Hepatocyte (in vitro differentiated cells): ENCODE results near the gene MBP. TPM values are rescaled to one million over a fixed set of nuclear protein-coding genes. Genes with fewer than 3 reads are reported as not detected.
A peak's percentile ranks its signal among the peaks of the same experiment; 100 is the strongest.

Experiments
- DNase-seq: peaks from one replicate; pipeline ENCODE4 v3.0.0-alpha.2; 2016; ENCODE audit warnings: low spot score
- H2AFZ ChIP-seq: fragments of 200-600 bp; sonication (generic); 2 replicates; pipeline ENCODE4 v1.6.0; 2016; ENCODE audit warnings: antibody characterized with exemption, mild to moderate bottlenecking
- H3K27ac ChIP-seq: fragments of 200-600 bp; sonication (generic); 2 replicates; pipeline ENCODE4 v1.5.1; 2016; ENCODE audit warnings: mild to moderate bottlenecking
- H3K27me3 ChIP-seq: fragments of 200-600 bp; sonication (generic); 2 replicates; pipeline ENCODE4 v1.6.1; 2016
- H3K36me3 ChIP-seq: fragments of 200-600 bp; sonication (generic); replicated peaks from 2 replicates; pipeline ENCODE4 v1.5.1; 2016; ENCODE audit warnings: low read depth; ENCODE audit not compliant: insufficient read depth
- H3K4me1 ChIP-seq: fragments of 200-600 bp; sonication (generic); 2 replicates; pipeline ENCODE4 v1.5.1; 2016; ENCODE audit warnings: mild to moderate bottlenecking, moderate library complexity; ENCODE audit not compliant: insufficient read depth
- H3K4me2 ChIP-seq: fragments of 200-600 bp; sonication (generic); 2 replicates; pipeline ENCODE4 v1.6.0; 2016
- H3K4me3 ChIP-seq: fragments of 200-600 bp; sonication (generic); 2 replicates; pipeline ENCODE4 v1.5.1; 2016; ENCODE audit warnings: mild to moderate bottlenecking
- H3K79me2 ChIP-seq: fragments of 200-600 bp; sonication (generic); 2 replicates; pipeline ENCODE4 v1.6.0; 2017; ENCODE audit warnings: mild to moderate bottlenecking
- H3K9me2 ChIP-seq: fragments of 200-600 bp; sonication (generic); replicated peaks from 2 replicates; pipeline ENCODE4 v1.6.0; 2017; ENCODE audit warnings: mild to moderate bottlenecking; ENCODE audit not compliant: insufficient read depth
- H3K9me3 ChIP-seq: fragments of 200-600 bp; sonication (generic); 2 replicates; pipeline ENCODE4 v1.5.1; 2016; ENCODE audit warnings: low read depth, mild to moderate bottlenecking
- H4K20me1 ChIP-seq: fragments of 200-600 bp; sonication (generic); 2 replicates; pipeline ENCODE4 v1.6.0; 2016; ENCODE audit warnings: mild to moderate bottlenecking; ENCODE audit not compliant: insufficient read depth, poor library complexity, severe bottlenecking
- EZH2 ChIP-seq: fragments of 200-600 bp; sonication (generic); IDR thresholded peaks from 2 replicates; pipeline ENCODE4 v1.6.1; 2016; ENCODE audit warnings: antibody characterized with exemption, mild to moderate bottlenecking, borderline replicate concordance
- EZH2phosphoT487 ChIP-seq: fragments of 200-600 bp; sonication (generic); IDR thresholded peaks from one replicate; pipeline ENCODE4 v1.6.1; 2018; ENCODE audit warnings: antibody characterized with exemption, mild to moderate bottlenecking, low read depth, moderate library complexity; ENCODE audit not compliant: unreplicated experiment, severe bottlenecking
- WGBS: methylation state at CpG from one replicate; pipeline ENCODE4 v1.1.6; 2016; ENCODE audit warnings: low lambda C conversion rate; ENCODE audit errors: missing lambda C conversion rate; 5-methylcytosine and 5-hydroxymethylcytosine counted together
- polyA plus RNA-seq: library from polyadenylated mRNA; unstranded; fragments of >200 nt; fragmentation: Nextera tagmentation; extraction: Ambion mirVana; gene quantifications from 2 replicates; pipeline ENCODE4 v1.2.1, GENCODE V29; 2016
- total RNA-seq: library from RNA; depleted of rRNA; stranded (reverse); fragments of >200 nt; gene quantifications from 2 replicates; pipeline ENCODE4 v1.2.3, GENCODE V29; 2014
- TF ChIP-seq, protein P1 (sequence below): fragments of 200-600 bp; sonication (generic); IDR thresholded peaks from 2 replicates; pipeline ENCODE4 v1.5.1; 2016; ENCODE audit warnings: antibody characterized with exemption, mild to moderate bottlenecking; ENCODE audit not compliant: poor library complexity

The MBP gene
- total and polyA plus RNA-seq, 2 experiments from 2014 or later, result 21.6 to 22.1 TPM

GRCh38 chr18:77055429-77056300 lies 76.9 kb downstream of the MBP start:
- H4K20me1 ChIP-seq, result no peaks in the 10 kb centered on the region
- H3K36me3 ChIP-seq, result no peaks in the 10 kb centered on the region
- DNase-seq, result no peak
- H3K9me3 ChIP-seq, result no peaks in the 10 kb centered on the region
- H3K4me3 ChIP-seq, result no peak overlapping the region
- peaks cover 31% of the 10 kb centered on the region for H3K4me1 ChIP-seq
- 87% methylated on average over 15 of the region's 15 CpGs for WGBS
- H2AFZ ChIP-seq, result no peak overlapping the region
- H3K4me2 ChIP-seq, result peak overlapping the region; percentile 63
- TF ChIP-seq EZH2, result no peak
- TF ChIP-seq EZH2phosphoT487, result no peak
- TF ChIP-seq, protein P1, sequence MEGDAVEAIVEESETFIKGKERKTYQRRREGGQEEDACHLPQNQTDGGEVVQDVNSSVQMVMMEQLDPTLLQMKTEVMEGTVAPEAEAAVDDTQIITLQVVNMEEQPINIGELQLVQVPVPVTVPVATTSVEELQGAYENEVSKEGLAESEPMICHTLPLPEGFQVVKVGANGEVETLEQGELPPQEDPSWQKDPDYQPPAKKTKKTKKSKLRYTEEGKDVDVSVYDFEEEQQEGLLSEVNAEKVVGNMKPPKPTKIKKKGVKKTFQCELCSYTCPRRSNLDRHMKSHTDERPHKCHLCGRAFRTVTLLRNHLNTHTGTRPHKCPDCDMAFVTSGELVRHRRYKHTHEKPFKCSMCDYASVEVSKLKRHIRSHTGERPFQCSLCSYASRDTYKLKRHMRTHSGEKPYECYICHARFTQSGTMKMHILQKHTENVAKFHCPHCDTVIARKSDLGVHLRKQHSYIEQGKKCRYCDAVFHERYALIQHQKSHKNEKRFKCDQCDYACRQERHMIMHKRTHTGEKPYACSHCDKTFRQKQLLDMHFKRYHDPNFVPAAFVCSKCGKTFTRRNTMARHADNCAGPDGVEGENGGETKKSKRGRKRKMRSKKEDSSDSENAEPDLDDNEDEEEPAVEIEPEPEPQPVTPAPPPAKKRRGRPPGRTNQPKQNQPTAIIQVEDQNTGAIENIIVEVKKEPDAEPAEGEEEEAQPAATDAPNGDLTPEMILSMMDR, result no peak
- H3K27ac ChIP-seq, result peak overlapping the region; percentile 94
- H3K9me2 ChIP-seq, result no peaks in the 10 kb centered on the region
- H3K79me2 ChIP-seq, result peaks cover 4% of the 10 kb centered on the region
- H3K27me3 ChIP-seq, result no peaks in the 10 kb centered on the region

- H3K36me3 ChIP-seq, result no peaks in the 10 kb centered on the region
- no peaks in the 10 kb centered on the region for H3K9me2 ChIP-seq
- H3K27me3 ChIP-seq, result no peaks in the 10 kb centered on the region
- H3K4me2 ChIP-seq, result peak overlapping the region; percentile 63
- H3K9me3 ChIP-seq, result no peaks in the 10 kb centered on the region
- peak; percentile 94 for DNase-seq
- H2AFZ ChIP-seq, result no peak overlapping the region
- peak overlapping the region; percentile 94 for H3K27ac ChIP-seq
- no peaks in the 10 kb centered on the region for H4K20me1 ChIP-seq
- no peak overlapping the region for H3K4me3 ChIP-seq
- H3K4me1 ChIP-seq, result peaks cover 31% of the 10 kb centered on the region
- peaks cover 4% of the 10 kb centered on the region for H3K79me2 ChIP-seq
- 33% methylated on average over 15 of the region's 15 CpGs for WGBS
- no peak for TF ChIP-seq EZH2phosphoT487
- TF ChIP-seq, protein P1, result peak; percentile 79
Observed at GRCh38 chr18:77054606-77055428, 77.8 kb downstream of the MBP start.

DNA sequence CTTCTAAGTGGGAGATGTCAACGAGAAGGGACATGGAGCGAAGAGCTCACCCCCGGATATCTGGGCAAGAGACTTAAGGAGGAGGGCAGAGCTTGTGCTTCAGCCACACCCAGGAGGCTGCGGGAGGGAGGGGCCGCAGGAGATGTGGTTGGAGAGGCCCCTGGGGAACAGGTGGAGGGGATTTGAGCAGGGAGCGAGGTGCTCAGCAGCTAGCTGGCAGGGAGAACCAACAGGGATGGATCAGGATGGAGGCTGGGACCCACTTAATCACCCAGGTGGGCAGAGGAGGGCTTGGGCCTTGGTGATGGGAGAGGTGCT lies 78.3 kb downstream of the MBP start:
- TF ChIP-seq EZH2phosphoT487, result no peak
- no peak for TF ChIP-seq EZH2
- TF ChIP-seq, protein P1, result no peak
- Histone ChIP-seq H4K20me1 (no peaks in the 10 kb centered on the region), H3K4me2 (peak overlapping the region; percentile 26), H3K36me3 (no peaks in the 10 kb centered on the region), H3K4me1 (peaks cover 31% of the 10 kb centered on the region), H2AFZ (no peak overlapping the region), H3K27me3 (no peaks in the 10 kb centered on the region), H3K79me2 (peaks cover 4% of the 10 kb centered on the region), H3K27ac (peak overlapping the region; percentile 94), H3K4me3 (no peak overlapping the region), H3K9me3 (no peaks in the 10 kb centered on the region), H3K9me2 (no peaks in the 10 kb centered on the region)
- WGBS, result 87% methylated on average over 6 of the region's 6 CpGs
- no peak for DNase-seq
